ENCODE results near the gene ERFL.

DNA sequence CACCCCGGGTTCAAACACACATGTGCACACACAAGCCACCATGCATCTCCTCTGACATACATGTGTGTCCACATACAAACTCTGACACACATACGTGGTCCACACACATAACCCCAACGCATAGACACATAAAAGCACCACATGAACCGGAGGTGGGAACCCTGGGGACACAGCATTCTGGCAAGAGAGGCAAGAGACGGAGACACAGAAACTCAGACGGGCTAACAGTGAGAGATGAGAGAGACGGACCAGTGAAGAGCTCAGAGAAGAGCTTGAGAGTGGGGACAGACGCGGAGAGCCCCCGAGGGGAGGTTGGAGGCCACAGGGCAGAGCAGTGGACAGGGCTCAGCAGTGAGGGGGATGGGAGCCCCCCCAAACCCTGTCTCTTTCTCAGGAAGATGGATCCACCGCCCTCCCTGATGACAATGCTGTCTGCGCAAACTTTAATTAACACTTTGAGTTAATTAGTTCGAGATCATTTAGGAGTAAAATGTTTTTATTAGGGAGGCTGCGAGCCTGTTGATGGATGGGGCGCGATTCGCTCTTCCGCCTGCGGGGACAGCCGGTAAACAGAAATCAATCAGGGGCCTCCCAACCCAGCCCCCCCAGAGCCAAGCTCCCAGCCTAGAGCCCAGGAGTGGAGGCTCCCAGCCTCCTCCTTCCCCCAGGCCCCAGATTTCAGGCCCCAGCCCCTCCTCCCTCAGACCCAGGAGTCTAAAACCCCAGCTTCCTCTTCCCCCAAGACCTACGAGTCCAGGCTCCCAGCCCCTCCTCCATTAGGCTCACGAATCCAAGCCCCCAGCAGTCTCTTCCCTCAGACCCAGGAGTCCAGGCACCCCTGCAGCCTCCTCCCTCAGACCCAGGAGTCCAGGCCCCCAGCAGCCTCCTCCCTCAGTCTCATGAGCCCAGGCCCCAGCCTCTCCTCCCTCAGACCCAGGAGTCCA lies 9.5 kb upstream of the ERFL start:
- TF ChIP-seq, protein P1, sequence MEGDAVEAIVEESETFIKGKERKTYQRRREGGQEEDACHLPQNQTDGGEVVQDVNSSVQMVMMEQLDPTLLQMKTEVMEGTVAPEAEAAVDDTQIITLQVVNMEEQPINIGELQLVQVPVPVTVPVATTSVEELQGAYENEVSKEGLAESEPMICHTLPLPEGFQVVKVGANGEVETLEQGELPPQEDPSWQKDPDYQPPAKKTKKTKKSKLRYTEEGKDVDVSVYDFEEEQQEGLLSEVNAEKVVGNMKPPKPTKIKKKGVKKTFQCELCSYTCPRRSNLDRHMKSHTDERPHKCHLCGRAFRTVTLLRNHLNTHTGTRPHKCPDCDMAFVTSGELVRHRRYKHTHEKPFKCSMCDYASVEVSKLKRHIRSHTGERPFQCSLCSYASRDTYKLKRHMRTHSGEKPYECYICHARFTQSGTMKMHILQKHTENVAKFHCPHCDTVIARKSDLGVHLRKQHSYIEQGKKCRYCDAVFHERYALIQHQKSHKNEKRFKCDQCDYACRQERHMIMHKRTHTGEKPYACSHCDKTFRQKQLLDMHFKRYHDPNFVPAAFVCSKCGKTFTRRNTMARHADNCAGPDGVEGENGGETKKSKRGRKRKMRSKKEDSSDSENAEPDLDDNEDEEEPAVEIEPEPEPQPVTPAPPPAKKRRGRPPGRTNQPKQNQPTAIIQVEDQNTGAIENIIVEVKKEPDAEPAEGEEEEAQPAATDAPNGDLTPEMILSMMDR (IDR thresholded peaks at IDR 0.05) = no peak
- TF ChIP-seq POLR2A (IDR thresholded peaks at IDR 0.05) (no peak), POLR2AphosphoS5 (IDR thresholded peaks at IDR 0.05; ENCODE audit: insufficient read depth in 1 of 2, low read depth in 1 of 2) (no peak)
